Measurements from ENCODE around the gene PARD3. TPM values are rescaled to one million over a fixed set of nuclear protein-coding genes. Genes with fewer than 3 reads are reported as not detected.

PARD3 gene
- total RNA-seq, 2 experiments from 2014 or later = 1.3 to 1.9 TPM

- no peak for DNase-seq
- Mint-ChIP-seq H3K4me1 (peaks cover 6% of the 10 kb centered on the region), H3K27me3 (peaks cover 3% of the 10 kb centered on the region), H3K36me3 (no peaks in the 10 kb centered on the region), H3K27ac (no peak overlapping the region), H3K4me3 (no peak overlapping the region), H3K9me3 (no peaks in the 10 kb centered on the region)
Measured at GRCh38 chr10:34699904-34700517, 115.1 kb downstream of the PARD3 start.

GRCh38 chr10:34698979-34699378, 116.1 kb downstream of the PARD3 start:
- Mint-ChIP-seq H3K9me3 (no peaks in the 10 kb centered on the region), H3K36me3 (no peaks in the 10 kb centered on the region), H3K27me3 (peaks cover 3% of the 10 kb centered on the region), H3K4me3 (no peak overlapping the region), H3K27ac (no peak overlapping the region), H3K4me1 (peaks cover 6% of the 10 kb centered on the region)
- no peak for DNase-seq

GRCh38 chr10:34698248-34698831, 116.8 kb downstream of the PARD3 start:
- Mint-ChIP-seq H3K9me3 (no peaks in the 10 kb centered on the region), H3K36me3 (no peaks in the 10 kb centered on the region), H3K4me3 (no peak overlapping the region), H3K27me3 (peaks cover 3% of the 10 kb centered on the region), H3K4me1 (peaks cover 6% of the 10 kb centered on the region), H3K27ac (no peak overlapping the region)
- no peak for DNase-seq

- no peak overlapping the region for H3K4me3 Mint-ChIP-seq
- H3K27ac Mint-ChIP-seq = no peak overlapping the region
Measured at GRCh38 chr10:34697351-34698247, 117.5 kb downstream of the PARD3 start.

GRCh38 chr10:34696423-34696822, 118.7 kb downstream of the PARD3 start:
- Mint-ChIP-seq H3K9me3 (no peaks in the 10 kb centered on the region), H3K27ac (no peak overlapping the region), H3K27me3 (peaks cover 2% of the 10 kb centered on the region), H3K36me3 (no peaks in the 10 kb centered on the region), H3K4me1 (peaks cover 6% of the 10 kb centered on the region), H3K4me3 (no peak overlapping the region)
- DNase-seq = no peak

More at GRCh38 chr10:34697351-34698247, 117.5 kb downstream of the PARD3 start:
- H3K9me3 Mint-ChIP-seq = no peaks in the 10 kb centered on the region
- H3K27me3 Mint-ChIP-seq = peaks cover 3% of the 10 kb centered on the region
- H3K36me3 Mint-ChIP-seq = no peaks in the 10 kb centered on the region
- peaks cover 6% of the 10 kb centered on the region for H3K4me1 Mint-ChIP-seq
- DNase-seq = no peak

- no peaks in the 10 kb centered on the region for H3K9me3 Mint-ChIP-seq
- H3K27me3 Mint-ChIP-seq = no peaks in the 10 kb centered on the region
- no peaks in the 10 kb centered on the region for H3K4me1 Mint-ChIP-seq
- DNase-seq = no peak
- no peaks in the 10 kb centered on the region for H3K36me3 Mint-ChIP-seq
- H3K4me3 Mint-ChIP-seq = no peak overlapping the region
- no peak overlapping the region for H3K27ac Mint-ChIP-seq
Measured at GRCh38 chr10:34690383-34691049, 124.6 kb downstream of the PARD3 start.

GRCh38 chr10:34689053-34689452, 126.0 kb downstream of the PARD3 start:
- H3K9me3 Mint-ChIP-seq = no peaks in the 10 kb centered on the region
- no peak overlapping the region for H3K4me3 Mint-ChIP-seq
- no peaks in the 10 kb centered on the region for H3K36me3 Mint-ChIP-seq
- H3K4me1 Mint-ChIP-seq = no peaks in the 10 kb centered on the region
- no peak overlapping the region for H3K27ac Mint-ChIP-seq
- H3K27me3 Mint-ChIP-seq = no peaks in the 10 kb centered on the region
- no peak for DNase-seq

GRCh38 chr10:34687434-34688210, 127.5 kb downstream of the PARD3 start:
- no peak overlapping the region for H3K27ac Mint-ChIP-seq
- H3K27me3 Mint-ChIP-seq = no peaks in the 10 kb centered on the region
- no peaks in the 10 kb centered on the region for H3K9me3 Mint-ChIP-seq
- H3K4me1 Mint-ChIP-seq = no peaks in the 10 kb centered on the region
- no peak overlapping the region for H3K4me3 Mint-ChIP-seq
- no peak for DNase-seq
- H3K36me3 Mint-ChIP-seq = no peaks in the 10 kb centered on the region

- no peak overlapping the region for H3K27ac Mint-ChIP-seq
- H3K4me3 Mint-ChIP-seq = no peak overlapping the region
- no peak for DNase-seq
- H3K4me1 Mint-ChIP-seq = no peaks in the 10 kb centered on the region
- H3K9me3 Mint-ChIP-seq = no peaks in the 10 kb centered on the region
- H3K36me3 Mint-ChIP-seq = no peaks in the 10 kb centered on the region
- no peaks in the 10 kb centered on the region for H3K27me3 Mint-ChIP-seq
Measured at GRCh38 chr10:34682580-34682979, 132.5 kb downstream of the PARD3 start.

GRCh38 chr10:34681933-34682332, 133.2 kb downstream of the PARD3 start:
- Mint-ChIP-seq H3K4me1 (no peaks in the 10 kb centered on the region), H3K4me3 (no peak overlapping the region), H3K27me3 (no peaks in the 10 kb centered on the region), H3K9me3 (no peaks in the 10 kb centered on the region), H3K27ac (no peak overlapping the region), H3K36me3 (no peaks in the 10 kb centered on the region)
- no peak for DNase-seq

- Mint-ChIP-seq H3K27ac (no peak overlapping the region), H3K36me3 (no peaks in the 10 kb centered on the region), H3K4me1 (no peaks in the 10 kb centered on the region), H3K9me3 (no peaks in the 10 kb centered on the region), H3K4me3 (no peak overlapping the region), H3K27me3 (no peaks in the 10 kb centered on the region)
- DNase-seq = no peak
Measured at GRCh38 chr10:34679177-34679576, 135.9 kb downstream of the PARD3 start.

GRCh38 chr10:34677591-34677990, 137.5 kb downstream of the PARD3 start:
- Mint-ChIP-seq H3K9me3 (no peaks in the 10 kb centered on the region), H3K36me3 (no peaks in the 10 kb centered on the region), H3K4me1 (no peaks in the 10 kb centered on the region), H3K27ac (no peak overlapping the region), H3K27me3 (no peaks in the 10 kb centered on the region), H3K4me3 (no peak overlapping the region)
- no peak for DNase-seq

- Mint-ChIP-seq H3K9me3 (no peaks in the 10 kb centered on the region), H3K27ac (no peak overlapping the region), H3K36me3 (no peaks in the 10 kb centered on the region), H3K4me1 (no peaks in the 10 kb centered on the region), H3K27me3 (no peaks in the 10 kb centered on the region), H3K4me3 (no peak overlapping the region)
- DNase-seq = no peak
Measured at GRCh38 chr10:34677132-34677531, 138.0 kb downstream of the PARD3 start.

GRCh38 chr10:34674176-34674575, 140.9 kb downstream of the PARD3 start:
- no peaks in the 10 kb centered on the region for H3K36me3 Mint-ChIP-seq
- H3K9me3 Mint-ChIP-seq = no peaks in the 10 kb centered on the region
- H3K4me1 Mint-ChIP-seq = no peaks in the 10 kb centered on the region
- H3K27ac Mint-ChIP-seq = no peak overlapping the region
- DNase-seq = no peak
- no peaks in the 10 kb centered on the region for H3K27me3 Mint-ChIP-seq
- no peak overlapping the region for H3K4me3 Mint-ChIP-seq
